Bladder microvascular endothelial cell (primary cell): ENCODE data around the gene BLOC1S2. TPM values are rescaled to one million over a fixed set of nuclear protein-coding genes. Genes with fewer than 3 reads are reported as not detected.

Experiments used
- total RNA-seq: library from RNA; depleted of rRNA; stranded (reverse); fragments of >200 nt; gene quantifications from 2 replicates; pipeline ENCODE4 v1.2.3, GENCODE V29; 2014

BLOC1S2 gene
- total RNA-seq: 29.5 and 41.7 TPM in 2 replicates

GRCh38 chr10:100286051-100287033, at the start of gene BLOC1S2:
TSS of gene BLOC1S2 (minus strand) at chr10:100286680. CDS start at chr10:100286659, 21 bp downstream.

GRCh38 chr10:100330079-100330478, 43.6 kb upstream of the BLOC1S2 start, which contains the start of gene PKD2L1:
TSS of gene PKD2L1 (minus strand) at chr10:100330228. CDS start at chr10:100330103, 125 bp downstream.

GRCh38 chr10:100267239-100268104, 19.0 kb downstream of the BLOC1S2 start, which contains the start of gene CWF19L1:
TSS of gene CWF19L1 (minus strand) at chr10:100267638. CDS start at chr10:100267593, 45 bp downstream.

Other genes starting within 250 kb of the BLOC1S2 start
- not detected in 2 replicates for gene CPN1, start 204.8 kb downstream of the BLOC1S2 start, total RNA-seq
- 20.7 and 41.7 TPM in 2 replicates for gene ERLIN1, start 100.7 kb downstream of the BLOC1S2 start, total RNA-seq
- 14.7 and 32.3 TPM in 2 replicates for gene CHUK, start 57.1 kb downstream of the BLOC1S2 start, total RNA-seq
- 23.2 and 24.9 TPM in 2 replicates for gene CWF19L1, start 19.0 kb downstream of the BLOC1S2 start, total RNA-seq
- not detected in 2 replicates for gene PKD2L1, start 43.5 kb upstream of the BLOC1S2 start, total RNA-seq
- gene SCD, start 60.6 kb upstream of the BLOC1S2 start, total RNA-seq: 29.6 and 64.3 TPM in 2 replicates
- gene WNT8B, start 176.3 kb upstream of the BLOC1S2 start, total RNA-seq: not detected in 2 replicates
- 1.6 and 3.6 TPM in 2 replicates for gene SEC31B, start 233.2 kb upstream of the BLOC1S2 start, total RNA-seq
- 143 and 224 TPM in 2 replicates for gene NDUFB8, start 243.2 kb upstream of the BLOC1S2 start, total RNA-seq
- 3.6 and 13.8 TPM in 2 replicates for gene HIF1AN, start 249.3 kb upstream of the BLOC1S2 start, total RNA-seq